HL-60 (cell line): ENCODE measurements around the gene EXTL1.

Experiments used
- DNase-seq, 2 experiments: peaks; one replicate each; pipeline ENCODE4 v3.0.0-alpha.2; 2010 to 2020; ENCODE audit warnings: low read depth in 1 of 2, low spot score in 1 of 2
- H3K27ac ChIP-seq: fragments of 250-450 bp; sonication (Bioruptor Pico); replicated peaks from 2 replicates; pipeline ENCODE4 v1.5.1; 2020; ENCODE audit warnings: mild to moderate bottlenecking, moderate library complexity
- H3K27me3 ChIP-seq: fragments of 250-450 bp; sonication (Bioruptor Pico); 2 replicates; pipeline ENCODE4 v1.5.1; 2021; ENCODE audit warnings: mild to moderate bottlenecking, moderate library complexity; ENCODE audit not compliant: insufficient read depth, poor library complexity, severe bottlenecking
- H3K4me3 ChIP-seq: replicated peaks from 2 replicates; pipeline ENCODE4 v1.5.1; 2011; ENCODE audit warnings: mild to moderate bottlenecking, control low read depth, low read length; ENCODE audit not compliant: insufficient read depth
- GABPA ChIP-seq: IDR thresholded peaks from 2 replicates; pipeline ENCODE4 v1.6.1; 2012; ENCODE audit warnings: low read depth
- POLR2AphosphoS5 ChIP-seq: IDR thresholded peaks from 2 replicates; pipeline ENCODE4 v1.6.1; 2012; ENCODE audit warnings: low read depth
- REST ChIP-seq: IDR thresholded peaks from 2 replicates; pipeline ENCODE4 v1.6.1; 2012; ENCODE audit warnings: low read depth; ENCODE audit not compliant: insufficient replicate concordance
- SPI1 ChIP-seq: IDR thresholded peaks from 2 replicates; pipeline ENCODE4 v1.6.1; 2012; ENCODE audit warnings: low read depth, mild to moderate bottlenecking, borderline replicate concordance
- TF ChIP-seq, protein P1 (sequence below): IDR thresholded peaks from one replicate; pipeline ENCODE4 v1.5.1; 2011; ENCODE audit warnings: low read length, control low read depth, inconsistent platforms; ENCODE audit not compliant: insufficient read depth

The EXTL1 gene

DNA sequence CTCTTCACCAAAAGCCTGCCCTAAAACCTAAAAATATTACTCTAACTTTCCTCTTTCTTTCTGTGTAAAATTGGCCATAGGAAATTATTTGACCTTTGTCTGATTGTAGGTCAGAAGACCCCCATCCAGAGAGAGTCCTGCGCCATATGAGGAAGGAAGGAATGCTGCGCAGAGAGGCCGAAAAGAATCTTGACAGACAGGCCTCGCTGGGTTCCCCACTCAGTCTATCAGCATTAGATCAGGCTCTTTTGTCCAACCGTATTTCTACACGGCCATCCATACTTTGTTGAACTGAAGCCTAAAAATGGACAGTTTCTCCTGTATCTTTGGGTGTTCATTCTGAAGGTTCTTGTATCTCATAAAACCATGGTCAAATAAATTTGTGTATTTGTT lies 28.7 kb downstream of the EXTL1 start:
- Histone ChIP-seq H3K4me3 (no peak overlapping the region), H3K27me3 (peaks cover 24% of the 10 kb centered on the region), H3K27ac (no peak overlapping the region)
- TF ChIP-seq GABPA (no peak), POLR2AphosphoS5 (no peak), SPI1 (no peak), REST (no peak)
- TF ChIP-seq, protein P1, sequence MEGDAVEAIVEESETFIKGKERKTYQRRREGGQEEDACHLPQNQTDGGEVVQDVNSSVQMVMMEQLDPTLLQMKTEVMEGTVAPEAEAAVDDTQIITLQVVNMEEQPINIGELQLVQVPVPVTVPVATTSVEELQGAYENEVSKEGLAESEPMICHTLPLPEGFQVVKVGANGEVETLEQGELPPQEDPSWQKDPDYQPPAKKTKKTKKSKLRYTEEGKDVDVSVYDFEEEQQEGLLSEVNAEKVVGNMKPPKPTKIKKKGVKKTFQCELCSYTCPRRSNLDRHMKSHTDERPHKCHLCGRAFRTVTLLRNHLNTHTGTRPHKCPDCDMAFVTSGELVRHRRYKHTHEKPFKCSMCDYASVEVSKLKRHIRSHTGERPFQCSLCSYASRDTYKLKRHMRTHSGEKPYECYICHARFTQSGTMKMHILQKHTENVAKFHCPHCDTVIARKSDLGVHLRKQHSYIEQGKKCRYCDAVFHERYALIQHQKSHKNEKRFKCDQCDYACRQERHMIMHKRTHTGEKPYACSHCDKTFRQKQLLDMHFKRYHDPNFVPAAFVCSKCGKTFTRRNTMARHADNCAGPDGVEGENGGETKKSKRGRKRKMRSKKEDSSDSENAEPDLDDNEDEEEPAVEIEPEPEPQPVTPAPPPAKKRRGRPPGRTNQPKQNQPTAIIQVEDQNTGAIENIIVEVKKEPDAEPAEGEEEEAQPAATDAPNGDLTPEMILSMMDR: no peak
- no peak for DNase-seq

DNA sequence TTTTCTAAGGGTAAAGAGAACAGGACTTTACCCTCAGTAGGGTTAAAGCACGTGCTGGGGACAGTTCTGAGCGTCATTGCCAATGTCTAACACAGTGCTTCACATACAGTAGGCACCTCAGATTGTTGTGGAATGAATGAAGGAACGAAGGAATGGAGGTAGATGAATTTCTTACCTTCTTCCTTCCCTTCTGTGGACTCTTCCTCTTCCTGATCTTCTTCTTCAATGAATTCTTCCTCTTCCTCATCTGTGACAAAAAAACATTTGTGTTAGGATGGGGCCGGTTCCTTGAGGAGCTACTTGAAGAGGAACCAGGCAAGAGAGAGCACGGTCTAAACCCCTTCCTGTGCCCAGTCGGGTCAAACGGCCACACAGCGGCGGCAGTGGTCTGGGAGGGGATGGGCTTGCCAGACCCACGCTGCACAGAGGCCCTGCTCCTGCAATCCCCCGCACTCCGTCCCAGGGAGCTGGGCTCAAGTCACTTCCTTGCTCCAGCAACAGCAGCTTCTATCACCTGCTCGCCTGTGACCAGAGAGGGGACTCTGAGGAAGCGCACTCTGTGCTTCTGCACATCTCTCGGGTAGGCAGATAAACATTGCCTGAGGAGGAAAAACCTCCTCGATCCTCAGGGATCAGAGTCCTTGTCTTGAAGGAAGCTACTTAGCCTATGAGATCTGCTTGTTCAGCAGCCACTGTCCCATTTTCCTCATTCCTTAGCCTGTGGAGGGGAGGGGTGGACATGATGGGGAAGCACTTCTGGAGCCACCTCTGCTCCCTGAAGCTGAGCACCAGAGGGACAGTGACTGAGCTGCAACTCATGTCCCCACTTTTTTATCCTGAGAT lies 32.4 kb downstream of the EXTL1 start:
- H3K27me3 ChIP-seq: peaks cover 4% of the 10 kb centered on the region
- peak; percentile 10 to 60 for DNase-seq
- H3K27ac ChIP-seq: no peak overlapping the region
- no peak overlapping the region for H3K4me3 ChIP-seq
- TF ChIP-seq SPI1: no peak
- no peak for TF ChIP-seq GABPA
- TF ChIP-seq, protein P1: no peak
- no peak for TF ChIP-seq POLR2AphosphoS5
- no peak for TF ChIP-seq REST

GRCh38 chr1:26055041-26055440 lies 33.5 kb downstream of the EXTL1 start:
- no peak for DNase-seq
- Histone ChIP-seq H3K27me3 (peaks cover 4% of the 10 kb centered on the region), H3K4me3 (no peak overlapping the region), H3K27ac (no peak overlapping the region)
- TF ChIP-seq POLR2AphosphoS5 (no peak), REST (no peak), GABPA (no peak), SPI1 (no peak)
- TF ChIP-seq, protein P1: no peak
